VCaP (cell line): ENCODE measurements around the gene FSD2.
A peak's percentile ranks its signal among the peaks of the same experiment; 100 is the strongest.

Source experiments
- H3K27ac ChIP-seq: fragments of 450-650 bp; 2 replicates; pipeline ENCODE4 v1.5.1; 2017
- TF ChIP-seq, protein P1 (sequence below): fragments of 450-650 bp; conservative IDR thresholded peaks from 2 replicates; pipeline ENCODE4 v1.5.1; 2017; ENCODE audit warnings: mild to moderate bottlenecking, moderate library complexity

The FSD2 gene

DNA sequence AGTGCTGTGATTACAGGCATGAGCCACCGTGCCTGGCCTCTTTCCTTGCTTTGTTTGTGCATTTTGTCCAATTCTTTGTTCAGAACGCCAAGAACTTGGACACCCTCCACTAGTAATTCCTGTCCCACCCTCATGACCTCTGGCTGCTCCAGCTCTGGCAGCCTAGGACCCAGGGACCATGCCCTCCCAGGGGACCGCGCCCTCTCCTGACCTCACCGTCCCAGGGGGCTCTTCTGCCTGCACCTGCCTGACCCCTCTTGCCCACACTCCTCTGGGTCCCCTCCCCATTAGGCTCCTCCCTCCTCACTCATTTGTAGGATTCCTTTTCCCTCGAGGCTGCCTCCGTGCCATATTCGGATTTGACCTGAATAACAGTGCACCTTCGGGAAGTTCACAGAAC is 41.1 kb downstream of the FSD2 start:
- no peak overlapping the region for H3K27ac ChIP-seq
- TF ChIP-seq, protein P1, sequence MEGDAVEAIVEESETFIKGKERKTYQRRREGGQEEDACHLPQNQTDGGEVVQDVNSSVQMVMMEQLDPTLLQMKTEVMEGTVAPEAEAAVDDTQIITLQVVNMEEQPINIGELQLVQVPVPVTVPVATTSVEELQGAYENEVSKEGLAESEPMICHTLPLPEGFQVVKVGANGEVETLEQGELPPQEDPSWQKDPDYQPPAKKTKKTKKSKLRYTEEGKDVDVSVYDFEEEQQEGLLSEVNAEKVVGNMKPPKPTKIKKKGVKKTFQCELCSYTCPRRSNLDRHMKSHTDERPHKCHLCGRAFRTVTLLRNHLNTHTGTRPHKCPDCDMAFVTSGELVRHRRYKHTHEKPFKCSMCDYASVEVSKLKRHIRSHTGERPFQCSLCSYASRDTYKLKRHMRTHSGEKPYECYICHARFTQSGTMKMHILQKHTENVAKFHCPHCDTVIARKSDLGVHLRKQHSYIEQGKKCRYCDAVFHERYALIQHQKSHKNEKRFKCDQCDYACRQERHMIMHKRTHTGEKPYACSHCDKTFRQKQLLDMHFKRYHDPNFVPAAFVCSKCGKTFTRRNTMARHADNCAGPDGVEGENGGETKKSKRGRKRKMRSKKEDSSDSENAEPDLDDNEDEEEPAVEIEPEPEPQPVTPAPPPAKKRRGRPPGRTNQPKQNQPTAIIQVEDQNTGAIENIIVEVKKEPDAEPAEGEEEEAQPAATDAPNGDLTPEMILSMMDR, result no peak

- H3K27ac ChIP-seq, result no peak overlapping the region
- TF ChIP-seq, protein P1, result no peak
Measured at GRCh38 chr15:82764117-82764490, 41.8 kb downstream of the FSD2 start.

- TF ChIP-seq, protein P1, result no peak
- no peak overlapping the region for H3K27ac ChIP-seq
Measured at GRCh38 chr15:82763361-82764116, 42.3 kb downstream of the FSD2 start.

DNA sequence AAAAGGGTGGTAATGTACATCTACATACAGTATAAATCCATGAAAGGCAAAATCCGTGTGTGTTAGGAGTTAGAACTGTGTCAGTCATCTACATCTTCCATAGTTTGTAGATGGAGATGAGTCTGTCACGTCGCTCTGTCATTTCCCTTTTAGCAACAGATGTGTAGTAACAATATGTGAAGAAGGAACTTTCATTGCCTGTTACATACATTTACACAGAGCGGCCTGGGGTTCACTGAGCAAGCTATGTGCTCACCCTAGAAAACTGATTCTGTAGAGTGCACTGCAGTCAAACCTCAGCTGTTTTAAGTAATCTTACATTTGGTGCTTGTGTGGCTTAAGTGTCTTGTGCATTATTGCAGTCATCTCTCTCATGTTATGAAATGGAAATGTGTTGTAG is 54.6 kb downstream of the FSD2 start:
- peak overlapping the region; percentile 98 for H3K27ac ChIP-seq
- TF ChIP-seq, protein P1, result no peak

GRCh38 chr15:82750831-82751180 is 55.1 kb downstream of the FSD2 start:
- H3K27ac ChIP-seq, result peak overlapping the region; percentile 98
- TF ChIP-seq, protein P1, result no peak; the same call in 1 of the 2 replicates

- TF ChIP-seq, protein P1, result no peak
- peak overlapping the region; percentile 98 for H3K27ac ChIP-seq
Measured at GRCh38 chr15:82749951-82750830, 55.7 kb downstream of the FSD2 start.

DNA sequence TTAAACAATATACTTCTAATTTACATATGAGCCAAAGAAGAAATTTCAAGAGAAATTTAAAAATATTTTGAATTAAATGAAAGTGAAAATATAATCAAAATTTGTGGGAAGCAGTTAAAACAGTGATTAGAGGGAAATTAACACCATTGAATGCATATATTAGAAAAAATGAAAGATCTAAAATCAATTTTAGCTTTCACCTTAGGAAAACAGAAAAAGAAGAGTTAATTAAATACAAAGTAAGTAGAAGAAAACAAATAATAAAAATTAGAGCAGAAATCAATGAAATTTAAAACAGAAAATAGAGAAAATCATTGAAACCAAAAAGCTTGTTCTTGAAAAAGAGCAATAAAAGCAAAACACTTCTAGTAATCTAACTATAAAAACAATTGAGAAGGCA is 57.6 kb downstream of the FSD2 start:
- TF ChIP-seq, protein P1, result no peak
- no peak overlapping the region for H3K27ac ChIP-seq
